Glutamatergic neuron (in vitro differentiated cells): Measurements from ENCODE around the gene PPP2R5C. TPM values are rescaled to one million over a fixed set of nuclear protein-coding genes. Genes with fewer than 3 reads are reported as not detected.

ENCODE experiments used
- DNase-seq: peaks from one replicate; pipeline ENCODE4 v3.0.0; 2022
- H3K27ac Mint-ChIP-seq: one replicate; pipeline ENCODE4 v1.8.0; 2020; ENCODE audit warnings: mild to moderate bottlenecking, mixed read lengths, inconsistent platforms; ENCODE audit not compliant: unreplicated experiment
- H3K27me3 Mint-ChIP-seq: one replicate; pipeline ENCODE4 v1.8.0; 2020; ENCODE audit warnings: mild to moderate bottlenecking, moderate library complexity, mixed read lengths, inconsistent platforms; ENCODE audit not compliant: unreplicated experiment
- H3K36me3 Mint-ChIP-seq: one replicate; pipeline ENCODE4 v1.8.0; 2020; ENCODE audit warnings: mild to moderate bottlenecking, mixed read lengths, inconsistent platforms; ENCODE audit not compliant: unreplicated experiment
- H3K4me1 Mint-ChIP-seq: one replicate; pipeline ENCODE4 v1.8.0; 2020; ENCODE audit warnings: mild to moderate bottlenecking, low read depth, mixed read lengths, inconsistent platforms; ENCODE audit not compliant: unreplicated experiment
- H3K4me3 Mint-ChIP-seq: one replicate; pipeline ENCODE4 v1.8.0; 2020; ENCODE audit warnings: mild to moderate bottlenecking, mixed read lengths, inconsistent platforms; ENCODE audit not compliant: unreplicated experiment
- H3K9me3 Mint-ChIP-seq: one replicate; pipeline ENCODE4 v1.8.0; 2020; ENCODE audit warnings: mild to moderate bottlenecking, moderate library complexity, mixed read lengths, inconsistent platforms; ENCODE audit not compliant: unreplicated experiment
- total RNA-seq: library from RNA; stranded (reverse); fragmentation: NEBNext Ultra II Directional; extraction: Animal tissue kit (Norgen Biotek cat#: 25700); gene quantifications from one replicate; pipeline ENCODE4 v1.2.1, GENCODE V29; 2021; ENCODE audit not compliant: unreplicated experiment
- TF ChIP-seq, protein P1 (sequence below): fragments of 200-600 bp; sonication (generic); IDR thresholded peaks from one replicate; pipeline ENCODE4 v1.5.0; 2021; ENCODE audit not compliant: partially characterized antibody, unreplicated experiment

Gene PPP2R5C
- total RNA-seq, 1 donor from 2014 or later: 116 TPM

DNA sequence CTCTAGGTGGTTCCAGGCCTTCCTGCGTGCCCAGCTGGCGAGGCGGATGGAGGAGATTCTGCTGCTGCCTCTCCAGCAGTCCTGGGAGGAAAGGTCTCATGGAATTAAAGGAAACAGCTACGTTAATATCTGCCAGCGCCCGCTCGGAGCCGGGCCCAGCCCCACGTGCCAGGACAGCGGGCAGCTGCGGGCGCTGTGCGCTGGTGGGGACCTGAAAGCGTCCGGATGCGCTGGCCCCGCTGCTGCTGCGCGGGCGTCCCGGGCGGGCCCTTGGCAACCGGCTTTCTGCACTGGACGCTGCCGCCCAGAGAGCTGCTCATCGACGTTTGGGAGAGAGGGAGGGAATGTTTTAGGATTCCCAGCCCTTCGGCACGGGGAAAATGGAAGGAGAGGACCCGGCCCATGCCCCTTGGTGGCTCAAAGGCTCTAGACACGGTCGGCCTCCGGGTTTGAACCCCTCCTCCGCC lies 194.2 kb downstream of the PPP2R5C start:
- Mint-ChIP-seq H3K27ac (peak overlapping the region; percentile 84), H3K4me1 (peaks cover 14% of the 10 kb centered on the region), H3K27me3 (peaks cover 11% of the 10 kb centered on the region), H3K4me3 (no peak overlapping the region), H3K36me3 (no peaks in the 10 kb centered on the region), H3K9me3 (peaks cover 5% of the 10 kb centered on the region)
- TF ChIP-seq, protein P1, sequence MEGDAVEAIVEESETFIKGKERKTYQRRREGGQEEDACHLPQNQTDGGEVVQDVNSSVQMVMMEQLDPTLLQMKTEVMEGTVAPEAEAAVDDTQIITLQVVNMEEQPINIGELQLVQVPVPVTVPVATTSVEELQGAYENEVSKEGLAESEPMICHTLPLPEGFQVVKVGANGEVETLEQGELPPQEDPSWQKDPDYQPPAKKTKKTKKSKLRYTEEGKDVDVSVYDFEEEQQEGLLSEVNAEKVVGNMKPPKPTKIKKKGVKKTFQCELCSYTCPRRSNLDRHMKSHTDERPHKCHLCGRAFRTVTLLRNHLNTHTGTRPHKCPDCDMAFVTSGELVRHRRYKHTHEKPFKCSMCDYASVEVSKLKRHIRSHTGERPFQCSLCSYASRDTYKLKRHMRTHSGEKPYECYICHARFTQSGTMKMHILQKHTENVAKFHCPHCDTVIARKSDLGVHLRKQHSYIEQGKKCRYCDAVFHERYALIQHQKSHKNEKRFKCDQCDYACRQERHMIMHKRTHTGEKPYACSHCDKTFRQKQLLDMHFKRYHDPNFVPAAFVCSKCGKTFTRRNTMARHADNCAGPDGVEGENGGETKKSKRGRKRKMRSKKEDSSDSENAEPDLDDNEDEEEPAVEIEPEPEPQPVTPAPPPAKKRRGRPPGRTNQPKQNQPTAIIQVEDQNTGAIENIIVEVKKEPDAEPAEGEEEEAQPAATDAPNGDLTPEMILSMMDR: no peak
- DNase-seq: no peak

DNA sequence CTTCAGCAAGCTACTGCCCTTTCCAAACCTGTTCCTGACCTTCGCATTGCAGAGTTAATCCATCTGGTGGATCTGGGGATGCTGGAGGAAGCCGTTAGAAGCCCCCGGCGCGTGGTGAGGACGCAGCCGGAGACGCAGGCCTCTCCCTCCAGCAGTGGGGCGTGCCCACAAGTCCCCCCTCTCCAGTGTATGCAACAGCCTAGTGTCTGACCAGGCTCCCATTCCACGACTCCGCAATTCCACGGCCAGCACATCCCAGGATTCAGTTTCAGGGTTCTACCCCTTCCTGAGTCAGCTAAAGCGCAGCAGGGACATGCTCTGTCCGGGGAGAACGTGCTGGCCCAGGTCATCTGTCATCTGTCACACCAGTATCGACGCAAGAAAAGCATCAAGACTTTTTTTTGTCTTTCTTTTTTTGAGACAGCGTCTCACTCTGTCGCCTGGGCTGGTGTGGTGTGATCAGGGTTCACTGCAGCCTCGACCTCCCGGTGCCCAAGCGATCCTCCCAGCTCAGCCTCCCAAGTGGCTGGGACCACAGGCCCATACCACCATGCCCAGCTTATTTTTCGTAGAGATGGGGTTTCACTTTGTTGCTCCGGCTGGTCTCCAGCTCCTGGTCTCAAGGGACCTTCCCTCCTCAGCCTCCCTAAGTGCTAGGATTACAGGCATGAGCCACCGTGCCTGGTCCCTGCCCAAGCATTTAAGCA lies 194.8 kb downstream of the PPP2R5C start:
- H3K36me3 Mint-ChIP-seq: no peaks in the 10 kb centered on the region
- H3K4me1 Mint-ChIP-seq: peaks cover 16% of the 10 kb centered on the region

DNA sequence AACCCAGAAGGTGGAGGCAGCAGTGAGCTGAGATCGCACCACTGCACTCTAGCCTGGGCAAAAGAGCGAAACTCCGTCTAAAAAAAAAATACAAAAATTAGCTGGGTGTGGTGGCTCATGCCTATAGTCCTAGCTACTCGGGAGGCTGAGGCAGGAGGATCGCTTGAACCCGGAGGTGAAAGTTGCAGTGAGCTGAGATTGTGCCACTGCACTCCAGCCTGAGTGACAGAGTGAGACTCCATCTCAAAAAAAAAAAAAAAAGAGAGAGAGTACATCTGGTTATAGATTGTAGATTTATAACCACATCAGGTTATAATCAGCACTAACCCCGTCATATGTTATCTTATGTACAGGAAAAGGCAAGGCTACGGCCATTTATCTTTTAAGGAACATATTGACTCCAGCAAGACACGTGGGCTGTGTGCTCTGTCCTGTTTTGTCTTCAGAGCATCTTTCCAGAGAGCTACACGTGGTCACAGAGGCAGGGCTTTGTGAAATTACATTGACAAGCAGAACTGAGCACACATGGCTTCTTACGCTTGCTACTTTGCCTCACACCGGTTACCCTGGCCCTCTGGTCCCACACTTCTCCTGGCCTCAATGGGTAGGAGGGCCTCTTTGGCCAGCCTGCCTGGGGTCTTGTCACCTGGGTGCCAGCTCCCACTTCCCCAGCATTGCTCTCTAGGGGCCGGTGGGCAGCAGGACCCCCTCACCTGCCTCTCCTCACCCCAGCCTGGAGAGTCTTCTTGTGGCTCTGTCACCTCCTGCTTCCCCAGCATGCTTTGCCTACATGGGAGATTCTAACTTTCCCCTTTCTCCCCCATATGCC lies 196.1 kb downstream of the PPP2R5C start:
- Mint-ChIP-seq H3K27ac (no peak overlapping the region), H3K27me3 (peaks cover 15% of the 10 kb centered on the region), H3K36me3 (no peaks in the 10 kb centered on the region), H3K4me3 (no peak overlapping the region), H3K9me3 (peaks cover 8% of the 10 kb centered on the region), H3K4me1 (peaks cover 17% of the 10 kb centered on the region)
- no peak for DNase-seq
- TF ChIP-seq, protein P1: no peak

More for the DNA sequence above, 194.8 kb downstream of the PPP2R5C start:
- DNase-seq: no peak
- TF ChIP-seq, protein P1: no peak
- peak overlapping the region; percentile 46 for H3K4me3 Mint-ChIP-seq
- peak overlapping the region; percentile 84 for H3K27ac Mint-ChIP-seq
- peaks cover 5% of the 10 kb centered on the region for H3K9me3 Mint-ChIP-seq
- H3K27me3 Mint-ChIP-seq: peaks cover 13% of the 10 kb centered on the region

DNA sequence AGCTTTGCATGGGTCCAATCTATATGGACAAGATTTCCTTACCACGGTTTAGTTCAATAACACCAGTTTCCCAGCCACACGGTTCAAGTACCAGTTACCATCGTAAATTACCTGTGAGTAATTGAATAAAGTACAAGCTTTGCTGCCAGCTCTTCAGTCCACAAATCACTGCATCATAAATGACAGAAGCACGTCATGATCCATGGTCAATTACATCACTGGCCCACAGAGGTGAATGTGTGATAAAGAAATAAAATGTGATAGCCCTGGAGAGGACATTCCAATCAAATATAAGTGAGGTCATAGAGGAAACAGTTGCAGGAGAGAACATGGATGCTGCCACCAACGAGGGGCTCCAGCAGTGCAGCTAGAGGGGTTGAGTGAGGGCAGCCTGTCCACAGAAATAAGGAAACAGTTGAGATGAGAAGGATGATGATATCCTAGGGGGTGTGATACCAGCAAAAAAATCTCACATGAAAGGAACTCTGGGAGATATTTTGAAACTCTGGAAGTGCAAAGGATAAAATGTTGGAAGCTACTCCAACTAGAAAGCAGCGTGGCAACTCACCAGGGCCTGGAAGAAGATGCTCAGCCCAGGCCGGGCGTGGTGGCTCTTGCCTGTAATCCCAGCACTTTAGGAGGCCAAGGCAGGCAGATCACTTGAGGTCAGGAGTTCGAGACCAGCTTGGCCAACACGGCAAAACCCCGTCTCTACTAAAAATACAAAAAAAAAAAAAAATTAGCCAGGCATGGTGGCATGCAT lies 197.1 kb downstream of the PPP2R5C start:
- TF ChIP-seq, protein P1: no peak
- Mint-ChIP-seq H3K36me3 (no peaks in the 10 kb centered on the region), H3K9me3 (peaks cover 5% of the 10 kb centered on the region), H3K4me1 (peaks cover 20% of the 10 kb centered on the region), H3K27me3 (peaks cover 18% of the 10 kb centered on the region), H3K4me3 (no peak overlapping the region), H3K27ac (peak overlapping the region; percentile 45)
- DNase-seq: no peak
